Anterior cingulate cortex (tissue), 58 donors: ENCODE results near the gene HMGCLL1.

ENCODE experiments used
- DNase-seq, 58 donors: peaks; one replicate each; lab custom pipeline; 2025; lab: John Stamatoyannopoulos, UW

The HMGCLL1 gene

DNA sequence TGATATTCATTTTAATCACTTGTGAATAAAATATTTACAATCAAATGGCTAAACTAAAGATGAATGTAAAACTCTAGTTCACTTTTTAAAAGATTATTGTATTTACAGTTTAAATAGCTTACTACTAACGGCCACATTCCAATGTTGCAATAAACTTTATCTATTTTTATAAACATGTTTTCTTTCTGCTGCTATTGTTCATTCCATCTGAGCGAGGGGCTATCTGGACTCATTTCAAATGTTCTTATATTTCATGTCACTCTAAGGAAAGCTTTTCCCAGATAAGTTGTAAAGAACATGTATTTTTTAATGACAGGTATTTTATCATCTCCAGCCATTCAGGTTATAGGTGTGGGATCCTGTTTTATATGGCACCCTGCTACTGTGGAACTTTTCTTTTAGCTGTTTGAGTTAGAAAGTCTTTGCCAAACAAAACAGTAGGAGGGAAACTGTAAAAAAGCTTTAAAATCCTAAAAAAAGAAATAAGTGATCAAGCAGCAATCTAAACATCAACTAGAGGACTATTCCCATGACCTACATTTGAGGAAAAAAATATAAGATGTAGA, 42.5 kb downstream of the HMGCLL1 start:
- no peak for DNase-seq

DNA sequence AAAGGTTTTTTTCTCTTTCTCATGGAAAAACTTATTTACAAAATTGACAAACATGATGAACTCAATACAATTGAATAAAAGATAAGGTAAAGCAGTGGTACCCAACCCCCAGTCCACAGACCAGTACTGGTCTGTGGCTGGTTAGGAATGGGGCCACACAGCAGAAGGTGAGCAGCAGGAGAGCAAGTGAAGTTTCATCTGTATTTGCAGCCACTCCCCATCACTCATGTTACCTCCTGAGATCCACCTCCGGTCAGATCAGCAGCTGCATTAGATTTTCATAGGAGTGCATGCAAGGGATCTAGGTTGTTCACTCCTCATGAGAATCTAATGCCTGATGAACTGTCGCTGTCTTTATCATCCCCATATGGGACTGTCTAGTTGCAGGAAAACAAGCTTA, 47.5 kb downstream of the HMGCLL1 start:
- DNase-seq, result no peak

DNA sequence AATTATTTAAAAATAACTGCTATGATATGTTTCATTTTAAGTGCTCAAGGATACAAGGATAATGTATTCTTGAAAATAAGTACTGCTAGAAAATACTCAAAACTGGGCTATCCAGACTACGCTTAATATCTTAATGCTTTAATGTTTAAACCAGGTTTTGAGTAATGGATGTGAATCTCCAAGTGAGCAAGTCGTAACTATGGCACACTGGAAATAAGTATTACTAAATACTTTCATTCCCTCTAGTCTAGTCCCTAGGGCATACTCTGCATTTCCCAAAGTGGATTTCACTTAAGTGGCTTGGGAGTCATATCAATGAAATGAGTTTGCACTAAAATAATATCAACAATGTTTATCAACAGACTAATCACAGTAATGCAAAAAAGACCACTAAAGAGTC, 48.1 kb downstream of the HMGCLL1 start:
- no peak for DNase-seq

DNA sequence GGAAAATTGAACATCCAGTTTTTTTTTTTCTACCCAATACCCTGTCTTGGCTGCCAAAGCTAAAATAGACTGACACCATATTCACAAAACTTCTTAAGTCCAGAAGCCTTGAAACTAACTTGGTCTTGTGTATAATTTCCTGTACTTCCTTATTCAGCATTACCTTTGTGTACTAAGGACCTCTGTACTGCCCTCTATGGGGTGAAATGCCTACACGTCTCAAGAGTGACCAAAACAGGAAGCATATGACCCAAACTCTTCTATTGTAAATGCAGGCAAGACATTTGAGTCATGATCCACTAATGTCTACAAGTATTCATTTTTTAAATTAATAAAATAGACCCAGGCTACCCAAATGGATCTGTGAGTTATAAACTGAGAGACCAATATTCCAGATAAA, 50.4 kb downstream of the HMGCLL1 start:
- DNase-seq, result no peak

DNA sequence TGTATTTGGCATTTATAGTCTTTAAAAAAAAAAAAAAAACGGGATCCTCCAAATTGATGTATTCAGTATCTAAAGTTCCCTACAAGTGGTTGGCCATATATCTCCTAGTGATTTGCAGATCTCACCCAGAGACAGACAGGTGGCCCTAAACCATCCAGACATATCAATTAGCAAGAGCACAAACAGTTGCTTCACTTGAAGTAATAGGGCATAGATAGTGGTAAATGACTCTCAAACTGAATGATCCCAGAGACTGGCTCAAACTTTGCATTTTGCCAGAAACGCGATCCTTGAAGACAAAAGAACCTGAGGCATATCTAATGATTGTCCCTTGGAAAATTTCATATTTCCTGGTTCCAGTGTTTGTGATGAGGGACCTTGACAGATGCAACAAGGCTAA, 54.6 kb downstream of the HMGCLL1 start:
- DNase-seq, result no peak

DNA sequence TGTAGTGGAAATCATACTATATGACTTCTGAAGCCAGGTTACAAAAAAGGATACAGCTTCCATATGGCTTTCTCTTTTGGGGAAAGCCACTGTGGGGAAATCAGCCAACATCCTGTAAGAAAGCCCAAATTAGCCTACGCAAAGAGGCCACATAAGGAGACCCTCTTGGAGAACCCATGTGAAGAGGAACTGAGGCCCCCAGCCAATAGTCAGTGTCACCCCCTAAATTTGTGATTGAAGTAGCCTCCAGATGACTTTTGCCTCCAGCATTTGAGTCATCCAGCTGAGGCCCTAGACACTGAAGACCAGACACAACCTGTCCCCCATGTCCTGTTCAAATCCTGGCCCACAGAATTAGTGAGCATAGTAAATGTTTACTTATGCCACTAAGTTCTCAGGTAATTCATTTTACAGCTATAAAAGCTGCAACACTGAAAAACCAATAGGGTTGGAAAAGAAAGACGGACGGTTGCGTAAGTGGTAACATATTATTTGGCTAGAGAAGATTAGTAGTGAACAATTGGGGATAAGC, 60.4 kb downstream of the HMGCLL1 start:
- DNase-seq, result no peak

DNA sequence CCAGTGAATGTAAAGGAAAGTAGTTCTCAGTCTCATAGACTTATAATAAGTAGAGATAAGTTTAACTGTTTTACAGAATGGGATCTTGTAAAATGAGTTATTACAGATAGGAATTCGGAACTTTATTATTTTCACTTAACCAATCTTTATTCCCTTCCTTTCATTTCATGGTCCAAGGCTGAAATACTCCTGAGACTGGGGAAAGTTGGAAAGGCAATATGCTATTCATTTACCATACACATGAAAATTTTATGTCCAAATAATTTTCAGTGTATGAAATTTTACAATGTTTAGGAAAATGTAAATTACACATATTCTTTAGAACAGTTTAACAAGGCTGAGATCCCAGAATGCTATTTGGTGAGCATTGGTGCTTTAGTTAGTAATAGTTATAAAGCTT, 62.3 kb downstream of the HMGCLL1 start:
- DNase-seq, result no peak

DNA sequence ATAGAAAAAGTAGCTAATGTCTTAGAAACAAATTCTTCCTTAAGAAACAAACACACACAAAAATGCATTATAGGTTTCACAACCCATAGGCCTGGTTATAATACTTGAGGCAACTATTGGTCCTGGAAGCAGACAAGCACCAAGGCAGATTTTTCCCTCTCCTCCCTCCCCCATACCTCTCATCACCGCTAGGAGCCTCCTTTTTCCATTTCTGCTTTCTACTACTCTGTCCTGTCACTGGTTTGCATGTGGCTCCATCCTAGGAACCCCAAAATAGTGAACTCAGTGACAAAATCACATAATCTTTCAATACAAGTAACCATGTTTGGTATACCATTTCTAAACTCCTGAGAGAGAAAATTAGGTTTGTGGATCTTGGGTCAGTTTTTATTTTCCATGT, 66.1 kb downstream of the HMGCLL1 start:
- DNase-seq, result no peak

DNA sequence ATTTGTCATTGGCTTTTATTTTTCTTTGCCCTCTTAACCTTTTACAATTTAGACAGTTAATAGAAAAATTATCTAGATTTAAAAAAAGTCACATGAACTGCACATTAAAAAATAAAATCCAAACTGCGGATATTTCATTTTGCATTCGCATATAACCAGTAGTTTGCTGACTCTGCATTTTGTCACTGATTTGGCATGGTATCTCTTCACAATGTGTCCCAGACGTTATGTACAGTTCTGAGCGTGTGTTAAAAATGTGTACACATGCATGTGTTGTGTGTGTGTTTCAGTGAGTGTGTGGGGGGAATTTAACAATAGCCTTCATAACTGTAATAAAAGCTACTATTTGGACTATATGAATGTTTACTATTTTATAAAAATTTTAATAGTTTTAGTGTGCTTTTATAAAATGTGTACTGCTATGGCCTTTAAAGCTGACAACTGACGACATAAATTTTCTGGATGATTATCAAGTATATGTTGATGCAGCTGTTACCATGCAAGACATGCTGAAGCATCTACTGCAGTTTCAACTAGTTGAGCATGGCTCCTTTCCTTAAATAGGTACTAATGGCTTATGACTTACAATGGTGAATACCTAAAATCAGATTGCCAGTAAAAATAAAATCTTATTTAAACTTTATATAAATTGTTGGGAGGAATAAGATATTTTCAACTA, 67.7 kb downstream of the HMGCLL1 start:
- no peak for DNase-seq

DNA sequence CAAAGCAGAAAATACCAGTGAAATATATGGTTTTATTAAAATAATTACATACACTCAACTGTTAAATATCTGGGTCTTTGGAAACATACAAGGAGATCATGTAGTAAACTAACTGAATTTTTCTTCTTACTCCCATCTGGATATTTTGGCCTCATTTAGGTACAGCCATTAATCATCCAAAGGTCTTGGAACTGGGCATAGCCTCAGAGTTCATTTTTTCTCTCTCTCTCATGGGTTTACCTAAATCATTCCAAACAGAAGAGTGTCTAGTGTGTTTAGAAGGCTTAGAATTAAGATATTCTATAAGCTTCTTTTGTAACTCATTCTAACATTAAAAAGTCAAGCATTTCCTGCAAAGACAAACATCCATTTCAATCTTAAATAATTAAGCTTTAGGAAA, 79.4 kb downstream of the HMGCLL1 start:
- DNase-seq, result no peak

DNA sequence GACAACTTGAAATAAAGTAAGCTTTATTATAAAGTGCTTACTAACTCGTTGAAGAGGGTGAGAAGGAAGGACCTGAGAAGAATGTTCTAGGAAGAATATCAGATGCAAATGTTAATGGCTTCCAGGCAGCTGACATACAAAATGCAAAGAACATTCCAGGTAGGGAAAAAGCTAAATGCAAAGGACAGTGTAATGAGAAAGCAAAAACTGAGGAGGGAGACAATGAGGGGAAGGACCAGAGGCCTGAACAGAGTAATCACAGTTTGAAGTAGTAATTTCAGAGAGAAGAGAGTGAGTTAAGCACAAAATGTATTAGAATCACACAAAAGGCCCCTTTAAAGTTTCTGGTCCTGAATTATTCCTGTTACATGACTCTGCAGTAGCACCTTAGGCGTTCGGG, 81.3 kb downstream of the HMGCLL1 start:
- no peak for DNase-seq

DNA sequence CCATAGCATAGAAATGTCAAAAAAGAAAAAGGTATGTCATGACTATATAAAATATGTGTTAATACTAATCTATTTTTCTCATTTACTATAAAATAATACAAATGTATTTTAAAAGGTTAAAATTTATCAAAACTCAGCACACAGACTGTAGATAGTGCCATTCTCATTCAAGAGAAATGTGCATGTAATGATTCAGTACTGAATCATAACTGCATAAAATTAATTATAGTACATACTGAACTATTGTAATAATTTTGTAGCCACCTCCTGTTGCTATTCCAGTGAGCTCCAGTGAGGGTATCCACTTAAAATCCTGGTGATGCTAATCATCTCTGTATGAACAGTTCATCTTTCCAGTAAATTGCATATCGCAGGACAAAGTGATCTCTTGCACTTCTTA, 82.8 kb downstream of the HMGCLL1 start:
- no peak for DNase-seq

DNA sequence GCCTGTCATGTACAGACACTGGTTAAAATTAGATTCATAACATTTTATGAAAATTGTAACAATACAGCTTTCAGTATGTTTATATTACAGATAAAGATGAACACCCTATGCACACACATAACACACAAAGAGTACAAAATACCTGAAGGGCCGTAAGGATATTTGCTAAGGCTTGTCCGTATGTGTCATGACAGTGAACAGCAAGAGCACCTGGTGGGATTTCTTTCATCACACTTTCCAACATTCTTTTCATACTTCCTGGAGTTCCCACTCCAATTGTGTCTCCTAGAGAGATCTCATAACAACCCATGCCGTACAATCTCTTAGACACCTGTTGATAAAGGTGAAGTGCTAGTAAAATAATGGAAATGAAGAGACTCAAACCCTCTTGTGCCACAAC, 83.7 kb downstream of the HMGCLL1 start:
- DNase-seq, result no peak

DNA sequence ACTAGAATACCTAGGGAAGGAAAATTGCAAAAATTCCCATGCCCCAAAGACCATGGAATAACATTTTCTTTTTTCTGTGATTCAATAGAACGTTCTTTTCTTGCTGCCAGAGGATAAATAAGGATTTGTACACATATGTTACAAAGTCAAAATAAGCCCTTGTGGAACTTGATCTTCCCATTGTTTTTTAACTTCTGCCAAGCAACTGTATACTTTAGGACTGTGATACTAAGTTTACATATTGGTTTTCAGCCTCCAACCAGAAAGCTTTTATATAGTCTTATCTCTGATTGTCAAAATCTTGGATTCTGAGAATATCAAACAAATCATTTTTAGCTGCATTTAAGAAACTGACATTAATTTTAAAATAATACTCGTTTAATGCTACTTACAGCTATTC, 84.6 kb downstream of the HMGCLL1 start:
- DNase-seq, result no peak

DNA sequence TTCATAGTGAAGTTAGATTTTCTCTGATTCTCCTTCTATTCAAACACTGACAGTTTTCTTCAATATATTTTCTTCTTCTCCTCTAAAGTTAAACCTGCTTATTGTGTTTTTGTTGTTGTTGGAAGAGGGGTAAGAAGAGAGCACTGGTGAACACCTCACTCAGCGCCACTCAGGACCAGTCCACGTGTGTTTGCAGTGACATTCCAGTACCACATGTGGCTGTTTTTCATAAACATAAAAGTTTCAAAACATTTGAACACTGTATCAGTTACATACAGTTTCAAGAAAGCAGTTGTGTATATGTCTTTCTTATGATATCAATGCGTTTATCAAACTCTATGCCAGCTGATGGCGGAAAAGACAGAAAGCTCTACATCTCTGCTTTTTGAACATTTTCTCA, 86.7 kb downstream of the HMGCLL1 start:
- no peak for DNase-seq

DNA sequence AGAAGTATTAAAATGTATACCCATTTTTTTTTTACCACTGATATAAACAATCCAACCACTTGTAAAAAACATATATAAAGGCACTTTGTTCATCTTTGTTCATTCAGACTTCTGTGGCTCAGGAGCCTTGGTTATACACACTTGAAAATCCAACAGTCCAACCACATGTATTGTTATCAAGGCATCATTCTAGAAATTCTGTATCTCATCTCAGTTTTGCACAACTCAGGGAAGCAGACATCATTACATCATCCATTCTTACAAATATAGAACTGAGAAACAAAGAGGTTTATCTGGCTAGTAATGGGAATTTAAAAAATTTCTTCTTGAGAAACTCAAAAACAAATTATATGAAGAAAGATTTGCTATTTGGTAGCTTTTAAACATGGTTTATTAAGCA, 88.1 kb downstream of the HMGCLL1 start:
- no peak for DNase-seq

DNA sequence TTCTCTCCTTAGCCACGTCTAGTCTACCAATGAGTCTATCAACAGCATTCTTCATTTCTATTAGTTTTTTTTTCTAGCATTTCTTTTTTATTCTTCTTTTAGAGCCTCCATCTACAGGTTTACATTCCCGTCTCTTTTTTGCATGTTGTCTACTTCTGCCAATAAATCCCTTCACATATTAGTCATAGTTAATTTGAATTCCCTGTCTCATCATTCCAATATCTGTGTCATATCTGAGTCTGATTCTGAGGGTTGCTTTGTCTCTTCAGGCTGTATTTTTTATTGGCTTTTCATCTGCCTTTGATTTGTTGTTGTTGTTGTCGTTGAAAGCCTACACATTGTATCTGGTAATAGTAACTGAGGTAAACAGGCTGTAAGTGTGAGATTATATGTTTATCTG, 104.6 kb downstream of the HMGCLL1 start:
- no peak for DNase-seq

DNA sequence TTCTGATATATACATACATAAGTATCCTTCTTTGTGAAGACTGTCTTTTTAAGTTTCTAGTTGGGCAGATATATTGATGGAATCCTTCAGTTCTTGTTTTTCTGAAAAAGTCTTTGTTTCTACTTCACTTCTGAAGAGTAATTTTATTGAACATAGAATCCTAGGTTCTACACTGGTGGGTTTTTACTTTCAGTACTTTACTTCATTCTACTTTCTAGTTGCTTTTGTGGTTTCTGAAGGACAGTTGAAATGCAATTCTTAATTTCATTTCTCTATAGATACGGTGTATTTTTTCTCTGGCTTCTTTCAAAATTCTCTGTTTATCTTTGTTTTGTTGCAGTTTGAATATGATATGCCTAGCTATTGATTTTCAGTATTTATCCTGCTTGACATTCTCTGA, 105.3 kb downstream of the HMGCLL1 start:
- no peak for DNase-seq

DNA sequence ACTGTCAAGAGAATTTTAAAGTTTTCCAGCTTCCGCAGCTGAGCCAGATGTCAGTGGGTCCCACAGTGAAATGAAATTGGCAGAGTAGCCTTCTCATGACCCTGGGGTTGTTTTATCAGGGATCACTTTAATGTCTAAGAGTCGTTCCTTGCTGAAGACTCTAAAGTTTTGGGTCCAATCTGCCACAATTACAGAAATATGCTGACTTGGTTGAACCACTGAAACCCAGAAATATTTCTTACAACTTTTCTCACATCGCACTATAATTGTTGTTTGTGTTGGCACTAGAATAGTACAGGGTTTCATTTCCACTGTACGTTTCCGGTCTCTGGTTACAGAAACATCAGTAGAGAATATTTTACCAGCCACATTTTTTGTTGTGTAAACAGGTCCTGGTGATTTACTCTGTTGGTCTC, 109.0 kb downstream of the HMGCLL1 start:
- no peak for DNase-seq

DNA sequence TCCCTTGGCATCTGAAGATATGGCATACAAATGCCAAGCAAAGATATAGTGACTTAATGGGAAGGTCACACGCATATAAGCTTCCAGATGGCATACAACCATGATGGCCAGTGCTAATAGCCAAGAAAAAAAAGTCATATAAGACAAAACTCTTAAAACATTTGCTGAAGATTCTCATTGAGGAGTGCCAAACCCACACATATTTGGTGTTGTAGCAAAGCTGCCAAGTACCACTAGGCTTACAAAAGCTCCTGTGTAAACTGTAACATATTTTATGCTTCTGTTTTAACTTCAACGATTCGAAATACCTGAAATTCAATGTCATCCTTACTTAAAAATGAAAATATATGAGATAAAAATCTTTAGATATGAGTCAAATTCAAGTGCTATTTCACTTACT, 123.0 kb downstream of the HMGCLL1 start:
- DNase-seq, result no peak

DNA sequence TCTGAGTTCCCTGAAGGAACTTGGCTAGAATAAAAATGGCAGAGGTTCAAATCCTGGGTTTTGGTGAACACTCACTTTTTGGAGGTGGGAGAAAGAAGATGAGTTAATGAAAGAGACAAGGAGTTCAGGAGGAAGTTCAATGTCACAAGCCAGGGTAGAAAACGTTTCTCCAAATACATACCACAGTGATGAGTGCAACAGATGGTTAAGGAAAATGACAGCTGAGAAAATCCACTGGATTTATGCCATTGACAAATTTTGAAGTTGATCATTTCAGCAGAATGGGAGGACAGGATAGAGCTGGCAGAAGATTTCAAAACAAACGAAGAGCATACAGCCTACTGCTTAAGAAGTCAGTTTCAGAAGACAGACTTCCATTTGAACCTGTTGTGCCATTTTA, 129.0 kb downstream of the HMGCLL1 start:
- no peak for DNase-seq

DNA sequence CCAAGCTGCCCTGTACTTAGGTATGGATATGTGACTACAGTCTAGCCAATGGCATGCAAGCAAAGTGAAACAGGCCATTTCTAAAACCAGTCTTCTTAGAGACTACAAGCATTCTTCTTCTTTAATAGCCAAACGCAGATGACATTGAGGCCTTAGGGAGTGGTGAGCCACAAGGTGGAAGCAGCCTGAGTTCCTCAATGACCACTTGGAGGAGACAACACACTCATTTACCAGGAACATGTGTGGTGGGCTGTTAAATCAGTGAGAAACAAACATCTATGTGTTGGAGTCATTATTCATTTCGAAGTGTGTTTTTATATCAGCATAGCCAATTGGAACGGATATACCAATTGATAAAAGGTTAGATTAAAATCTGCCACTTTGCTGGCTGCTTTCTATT, 129.8 kb downstream of the HMGCLL1 start:
- no peak for DNase-seq

DNA sequence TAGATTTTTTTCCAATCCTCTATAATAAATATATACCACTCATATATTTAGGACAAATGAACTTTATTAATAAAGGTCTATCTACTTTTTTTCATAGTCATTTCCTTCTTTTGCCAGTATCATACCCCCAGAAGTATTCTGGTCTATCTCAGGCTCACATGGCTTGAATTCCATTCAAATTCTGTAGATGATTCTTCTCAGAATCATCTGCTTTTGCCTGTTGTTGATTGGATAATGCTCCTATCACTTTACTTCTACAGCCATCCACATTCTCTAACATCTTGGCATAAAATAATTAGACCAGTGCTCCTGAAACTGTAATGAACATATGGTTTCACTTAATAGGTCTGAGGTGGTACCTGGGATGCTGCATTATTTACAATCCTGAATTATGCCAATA, 130.5 kb downstream of the HMGCLL1 start:
- no peak for DNase-seq
